ENCODE results near the gene ELOVL3.

DNA sequence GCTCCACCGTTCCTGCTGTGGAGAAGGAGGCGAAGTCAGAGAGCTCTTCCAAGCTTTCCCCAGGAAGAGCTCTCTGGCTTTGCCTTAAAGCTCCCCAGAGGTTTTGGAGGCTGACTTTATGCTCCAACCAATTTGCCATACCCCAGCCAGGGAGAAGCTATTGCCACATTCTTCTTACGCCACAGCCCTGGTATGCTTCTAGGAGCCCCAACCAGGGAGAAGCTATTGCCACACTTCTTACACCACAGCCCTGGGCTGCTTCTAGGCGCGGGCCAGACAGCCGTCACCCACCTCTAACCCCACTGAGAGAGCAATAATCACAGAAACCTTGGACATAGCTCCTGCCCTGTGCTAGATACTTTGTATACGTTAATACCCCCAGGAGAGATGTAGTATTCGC, 951 bp downstream of the ELOVL3 start:
- TF ChIP-seq, protein P1, sequence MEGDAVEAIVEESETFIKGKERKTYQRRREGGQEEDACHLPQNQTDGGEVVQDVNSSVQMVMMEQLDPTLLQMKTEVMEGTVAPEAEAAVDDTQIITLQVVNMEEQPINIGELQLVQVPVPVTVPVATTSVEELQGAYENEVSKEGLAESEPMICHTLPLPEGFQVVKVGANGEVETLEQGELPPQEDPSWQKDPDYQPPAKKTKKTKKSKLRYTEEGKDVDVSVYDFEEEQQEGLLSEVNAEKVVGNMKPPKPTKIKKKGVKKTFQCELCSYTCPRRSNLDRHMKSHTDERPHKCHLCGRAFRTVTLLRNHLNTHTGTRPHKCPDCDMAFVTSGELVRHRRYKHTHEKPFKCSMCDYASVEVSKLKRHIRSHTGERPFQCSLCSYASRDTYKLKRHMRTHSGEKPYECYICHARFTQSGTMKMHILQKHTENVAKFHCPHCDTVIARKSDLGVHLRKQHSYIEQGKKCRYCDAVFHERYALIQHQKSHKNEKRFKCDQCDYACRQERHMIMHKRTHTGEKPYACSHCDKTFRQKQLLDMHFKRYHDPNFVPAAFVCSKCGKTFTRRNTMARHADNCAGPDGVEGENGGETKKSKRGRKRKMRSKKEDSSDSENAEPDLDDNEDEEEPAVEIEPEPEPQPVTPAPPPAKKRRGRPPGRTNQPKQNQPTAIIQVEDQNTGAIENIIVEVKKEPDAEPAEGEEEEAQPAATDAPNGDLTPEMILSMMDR (IDR thresholded peaks at IDR 0.05) = no peak
- TF ChIP-seq POLR2A (IDR thresholded peaks at IDR 0.05) = no peak
- TF ChIP-seq EP300 (IDR thresholded peaks at IDR 0.05) = no peak
- TF ChIP-seq POLR2AphosphoS5 (IDR thresholded peaks at IDR 0.05) = no peak
